Measurements from ENCODE around the gene MOCS2.

- TF ChIP-seq CTCF (conservative IDR thresholded peaks at IDR 0.05 in 1 of 2, IDR thresholded peaks at IDR 0.05 in 1 of 2; ENCODE audit: extremely low read depth in 1 of 2, insufficient read depth in 1 of 2, low read depth in 1 of 2, low read length in 2 of 2) (peak; percentile 25 to 38), EZH2 (IDR thresholded peaks at IDR 0.05; ENCODE audit: borderline replicate concordance, low read length) (no peak)
Observed at GRCh38 chr5:53114988-53115387, 5.4 kb upstream of the MOCS2 start.

Data from mammary epithelial cell (primary cell).